B cell (primary cell): Measurements from ENCODE around the gene HSPBAP1. TPM values are rescaled to one million over a fixed set of nuclear protein-coding genes. Genes with fewer than 3 reads are reported as not detected.

Experiments used
- ATAC-seq: fragments of 200-7000 bp; cut with Tn5 transposase; one replicate; pipeline ENCODE4 v1.10.0; 2021; ENCODE audit warnings: low read depth, mild to moderate bottlenecking, moderate number of reproducible peaks, moderate library complexity
- CTCF ChIA-PET: fragments of 350-600 bp; sonication (Branson Sonifier 250); formaldehyde crosslinking; loops from one replicate; lab custom pipeline; 2021; ENCODE audit warnings: antibody characterized with exemption, inconsistent platforms; lab: Charles Lee
- POLR2A ChIA-PET: fragments of 350-600 bp; sonication (Branson Sonifier 250); formaldehyde crosslinking; loops from one replicate; lab custom pipeline; 2021; ENCODE audit warnings: antibody characterized with exemption; lab: Charles Lee
- DNase-seq: peaks from one replicate; pipeline ENCODE4 v3.0.0; 2013
- H2AFZ ChIP-seq: 2 replicates; pipeline ENCODE4 v1.6.1; 2012; ENCODE audit warnings: mild to moderate bottlenecking, low read depth, low read length; ENCODE audit not compliant: insufficient read depth, poor library complexity, severe bottlenecking
- H3K27ac ChIP-seq, 2 donors: 1 replicate in 1 of 2; 2 replicates in 1 of 2; pipeline ENCODE4 v1.5.1; 2012 to 2013; ENCODE audit warnings: low read length in 2 of 2, mild to moderate bottlenecking in 2 of 2, moderate library complexity in 1 of 2
- H3K27me3 ChIP-seq, 4 experiments: fragments of 200-600 bp in 1 of 4; sonication (generic) in 1 of 4; replicated peaks in 1 of 4; 1 replicate in 2 of 4; 2 replicates in 2 of 4; pipeline versions ENCODE4 v1.6.1 to v1.7.0; 2013 to 2016; ENCODE audit warnings: low read length in 3 of 4, mild to moderate bottlenecking in 2 of 4, mixed read lengths in 1 of 4, moderate library complexity in 1 of 4; ENCODE audit not compliant: insufficient read depth in 4 of 4, control insufficient read depth in 3 of 4; ENCODE audit errors: control extremely low read depth in 1 of 4
- H3K36me3 ChIP-seq, 2 experiments: replicated peaks in 1 of 2; 1 replicate in 1 of 2; 2 replicates in 1 of 2; pipeline versions ENCODE4 v1.6.1 to v1.7.1; 2013; ENCODE audit warnings: low read length in 1 of 2; ENCODE audit not compliant: insufficient read depth in 2 of 2, control insufficient read depth in 1 of 2; ENCODE audit errors: control extremely low read depth in 1 of 2, extremely low read depth in 1 of 2
- H3K4me1 ChIP-seq, 2 donors: fragments of 200-600 bp in 1 of 2; sonication (generic) in 1 of 2; 1 replicate in 1 of 2; 2 replicates in 1 of 2; pipeline versions ENCODE4 v1.5.1 to v1.6.1; 2013 to 2017; ENCODE audit warnings: low read length in 2 of 2; ENCODE audit not compliant: control insufficient read depth in 2 of 2, insufficient read depth in 2 of 2
- H3K4me2 ChIP-seq: replicated peaks from 2 replicates; pipeline ENCODE3; 2012; ENCODE audit warnings: mild to moderate bottlenecking, low read depth, low read length; ENCODE audit not compliant: poor library complexity, severe bottlenecking
- H3K4me3 ChIP-seq, 5 experiments: fragments of 200-600 bp in 1 of 5; sonication (generic) in 1 of 5; 1 replicate in 3 of 5; 2 replicates in 2 of 5; pipeline versions ENCODE4 v1.5.1 to v1.7.0; 2011 to 2016; ENCODE audit warnings: low read length in 4 of 5, mild to moderate bottlenecking in 4 of 5, low read depth in 2 of 5, control low read depth in 1 of 5, moderate library complexity in 1 of 5; ENCODE audit not compliant: insufficient read depth in 1 of 5; ENCODE audit errors: control extremely low read depth in 1 of 5, extremely low read depth in 1 of 5
- H3K79me2 ChIP-seq: fragments of 200-600 bp; sonication (generic); one replicate; pipeline ENCODE4 v1.6.0; 2016; ENCODE audit warnings: low read length; ENCODE audit not compliant: control insufficient read depth, insufficient read depth
- H3K9ac ChIP-seq: fragments of 200-600 bp; sonication (generic); 2 replicates; pipeline ENCODE4 v1.6.1; 2017; ENCODE audit warnings: mild to moderate bottlenecking, low read length, moderate library complexity
- H3K9me3 ChIP-seq, 3 donors: one replicate each; pipeline versions ENCODE4 v1.6.1 to v1.7.1; 2013; ENCODE audit warnings: low read length in 2 of 3; ENCODE audit not compliant: control insufficient read depth in 2 of 3, insufficient read depth in 1 of 3; ENCODE audit errors: control extremely low read depth in 1 of 3
- H4K20me1 ChIP-seq: 2 replicates; pipeline ENCODE4 v1.6.0; 2012; ENCODE audit warnings: mild to moderate bottlenecking, low read length; ENCODE audit not compliant: insufficient read depth, control insufficient read depth, poor library complexity, severe bottlenecking
- H3K27ac Mint-ChIP-seq: one replicate; pipeline ENCODE4 v1.8.0; 2021; ENCODE audit warnings: mixed read lengths
- H3K27me3 Mint-ChIP-seq: one replicate; pipeline ENCODE4 v1.8.0; 2021; ENCODE audit warnings: mixed read lengths
- H3K4me1 Mint-ChIP-seq: one replicate; pipeline ENCODE4 v1.8.0; 2021; ENCODE audit warnings: mixed read lengths
- H3K4me3 Mint-ChIP-seq: one replicate; pipeline ENCODE4 v1.8.0; 2021; ENCODE audit warnings: mixed read lengths
- H3K9me3 Mint-ChIP-seq: one replicate; pipeline ENCODE4 v1.8.0; 2022; ENCODE audit warnings: mixed read lengths; ENCODE audit not compliant: insufficient read depth
- EZH2 ChIP-seq: IDR thresholded peaks from 2 replicates; pipeline ENCODE4 v1.6.1; 2012; ENCODE audit warnings: borderline replicate concordance, low read depth, mild to moderate bottlenecking, moderate library complexity, low read length; ENCODE audit not compliant: insufficient read depth, poor library complexity, severe bottlenecking
- WGBS: methylation state at CpG from one replicate; pipeline ENCODE4 v1.1.5; 2013; ENCODE audit warnings: missing lambda C conversion rate; ENCODE audit not compliant: insufficient coverage; 5-methylcytosine and 5-hydroxymethylcytosine counted together
- intact Hi-C: fragments of 100-400 bp; cut with micrococcal nuclease; formaldehyde crosslinking; loops from one replicate; pipeline ENCODE4 v1.10.0; 2022
- polyA plus RNA-seq: library from polyadenylated mRNA; depleted of rRNA; stranded (reverse); fragments of >200 nt; gene quantifications from 2 replicates; pipeline ENCODE4 v1.2.3, GENCODE V29; 2012
- total RNA-seq, 2 donors: library from RNA; stranded (reverse); fragments of 120-200 nt in 1 of 2; gene quantifications; 1 replicate in 1 of 2; 2 replicates in 1 of 2; pipeline versions ENCODE4 v1.2.3 to v1.2.4, GENCODE V29; 2013 to 2022
- TF ChIP-seq, protein P1 (sequence below): fragments of 200-600 bp; IDR thresholded peaks from one replicate; pipeline ENCODE4 v1.8.0; 2022; ENCODE audit warnings: antibody characterized with exemption, mild to moderate bottlenecking

Gene HSPBAP1
- total and polyA plus RNA-seq, 2 donors (not counting 1 experiment from before 2014, with no cell fraction given): 23.0 to 49.6 TPM

- intact Hi-C loops: loop anchor here (1.0 to 5.0 kb wide), 8 partner anchors 9 to 1151 kb away; partner anchors contain the start of genes DTX3L, HSPBAP1, PARP14 and PARP9
- Mint-ChIP-seq H3K9me3 (peaks cover 2% of the 10 kb centered on the region), H3K4me1 (peaks cover 85% of the 10 kb centered on the region), H3K27ac (peak overlapping the region; percentile 88), H3K4me3 (peak overlapping the region; percentile 59), H3K27me3 (no peaks in the 10 kb centered on the region)
- ChIA-PET CTCF (interaction anchor here (0.8 to 5.5 kb wide), 10 partner anchors 11 to 414 kb away, joined by 3 to 57 read pairs (median 5); partner anchors contain the start of genes DTX3L, HSPBAP1, PARP14 and PARP9), POLR2A (interaction anchor here (1.4 to 2.6 kb wide), 3 partner anchors 8 to 95 kb away, joined by 4 to 9 read pairs (median 6); partner anchors contain the start of gene HSPBAP1)
- DNase-seq (peak; percentile 89), ATAC-seq (peak; percentile 96)
- H3K4me3 ChIP-seq: peak overlapping the region in 1 of 5 experiments; percentile 48
- whole genome bisulfite sequencing: no CpG with 5 or more reads among the region's 2 CpGs
- peaks cover 98% of the 10 kb centered on the region for H3K79me2 ChIP-seq
- peak overlapping the region; percentile 84 to 95 for H3K27ac ChIP-seq
- no peaks in the 10 kb centered on the region for H3K27me3 ChIP-seq
- peak overlapping the region; percentile 33 for H3K9ac ChIP-seq
- no peaks in the 10 kb centered on the region for H4K20me1 ChIP-seq
- no peak overlapping the region for H2AFZ ChIP-seq
- H3K9me3 ChIP-seq: peaks cover 0 to 3% (median 2%) of the 10 kb centered on the region in 3 donors
- peaks cover 39 to 81% of the 10 kb centered on the region in 2 experiments for H3K36me3 ChIP-seq
- H3K4me1 ChIP-seq: peaks cover 78 to 83% of the 10 kb centered on the region in 2 donors
- no peak for TF ChIP-seq EZH2
- TF ChIP-seq, protein P1, sequence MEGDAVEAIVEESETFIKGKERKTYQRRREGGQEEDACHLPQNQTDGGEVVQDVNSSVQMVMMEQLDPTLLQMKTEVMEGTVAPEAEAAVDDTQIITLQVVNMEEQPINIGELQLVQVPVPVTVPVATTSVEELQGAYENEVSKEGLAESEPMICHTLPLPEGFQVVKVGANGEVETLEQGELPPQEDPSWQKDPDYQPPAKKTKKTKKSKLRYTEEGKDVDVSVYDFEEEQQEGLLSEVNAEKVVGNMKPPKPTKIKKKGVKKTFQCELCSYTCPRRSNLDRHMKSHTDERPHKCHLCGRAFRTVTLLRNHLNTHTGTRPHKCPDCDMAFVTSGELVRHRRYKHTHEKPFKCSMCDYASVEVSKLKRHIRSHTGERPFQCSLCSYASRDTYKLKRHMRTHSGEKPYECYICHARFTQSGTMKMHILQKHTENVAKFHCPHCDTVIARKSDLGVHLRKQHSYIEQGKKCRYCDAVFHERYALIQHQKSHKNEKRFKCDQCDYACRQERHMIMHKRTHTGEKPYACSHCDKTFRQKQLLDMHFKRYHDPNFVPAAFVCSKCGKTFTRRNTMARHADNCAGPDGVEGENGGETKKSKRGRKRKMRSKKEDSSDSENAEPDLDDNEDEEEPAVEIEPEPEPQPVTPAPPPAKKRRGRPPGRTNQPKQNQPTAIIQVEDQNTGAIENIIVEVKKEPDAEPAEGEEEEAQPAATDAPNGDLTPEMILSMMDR: no peak
- peak overlapping the region; percentile 64 for H3K4me2 ChIP-seq
These were observed 95.5 kb downstream of the HSPBAP1 start for GRCh38 chr3:122697952-122698620.
